Ascending aorta (tissue), 2 donors: ENCODE measurements around the gene KCNIP2. TPM values are rescaled to one million over a fixed set of nuclear protein-coding genes. Genes with fewer than 3 reads are reported as not detected.

Experiments used
- DNase-seq, 2 donors: peaks; one replicate each; pipeline ENCODE4 v3.0.0-alpha.2; 2019; ENCODE audit warnings: low spot score in 2 of 2
- H3K27ac ChIP-seq, 2 donors: fragments of 200-600 bp; sonication (generic); one replicate each; pipeline ENCODE4 v1.5.1; 2016 to 2017; ENCODE audit warnings: mild to moderate bottlenecking in 1 of 2
- H3K27me3 ChIP-seq: fragments of 200-600 bp; sonication (generic); one replicate; pipeline ENCODE4 v1.5.1; 2017
- H3K36me3 ChIP-seq, 2 donors: fragments of 200-600 bp; sonication (generic); one replicate each; pipeline ENCODE4 v1.5.1; 2016
- H3K4me1 ChIP-seq, 2 donors: fragments of 200-600 bp; sonication (generic); one replicate each; pipeline ENCODE4 v1.5.1; 2016 to 2017; ENCODE audit warnings: mild to moderate bottlenecking in 1 of 2
- H3K4me3 ChIP-seq, 2 donors: fragments of 200-600 bp; sonication (generic); one replicate each; pipeline ENCODE4 v1.5.1; 2016 to 2017; ENCODE audit warnings: mild to moderate bottlenecking in 1 of 2
- H3K9me3 ChIP-seq, 2 donors: fragments of 200-600 bp; sonication (generic); one replicate each; pipeline ENCODE4 v1.5.1; 2016
- intact Hi-C: fragments of 100-400 bp; cut with DNase I; formaldehyde crosslinking; loops from one replicate; pipeline ENCODE4 v1.15.1; 2023
- total RNA-seq: library from RNA; depleted of rRNA; stranded (reverse); fragments of >200 nt; gene quantifications from one replicate; pipeline ENCODE4 v1.1.0, GENCODE V29; 2016
- TF ChIP-seq, protein P1 (sequence below), 3 experiments: fragments of 200-600 bp in 2 of 3; fragments of 450-650 bp in 1 of 3; sonication (generic) in 2 of 3; IDR thresholded peaks; one replicate each; pipeline ENCODE4 v1.5.1; 2016 to 2019; ENCODE audit warnings: antibody characterized with exemption in 3 of 3, mild to moderate bottlenecking in 1 of 3, moderate library complexity in 1 of 3

The KCNIP2 gene
- total RNA-seq, 1 donor from 2014 or later: 1.1 TPM

DNA sequence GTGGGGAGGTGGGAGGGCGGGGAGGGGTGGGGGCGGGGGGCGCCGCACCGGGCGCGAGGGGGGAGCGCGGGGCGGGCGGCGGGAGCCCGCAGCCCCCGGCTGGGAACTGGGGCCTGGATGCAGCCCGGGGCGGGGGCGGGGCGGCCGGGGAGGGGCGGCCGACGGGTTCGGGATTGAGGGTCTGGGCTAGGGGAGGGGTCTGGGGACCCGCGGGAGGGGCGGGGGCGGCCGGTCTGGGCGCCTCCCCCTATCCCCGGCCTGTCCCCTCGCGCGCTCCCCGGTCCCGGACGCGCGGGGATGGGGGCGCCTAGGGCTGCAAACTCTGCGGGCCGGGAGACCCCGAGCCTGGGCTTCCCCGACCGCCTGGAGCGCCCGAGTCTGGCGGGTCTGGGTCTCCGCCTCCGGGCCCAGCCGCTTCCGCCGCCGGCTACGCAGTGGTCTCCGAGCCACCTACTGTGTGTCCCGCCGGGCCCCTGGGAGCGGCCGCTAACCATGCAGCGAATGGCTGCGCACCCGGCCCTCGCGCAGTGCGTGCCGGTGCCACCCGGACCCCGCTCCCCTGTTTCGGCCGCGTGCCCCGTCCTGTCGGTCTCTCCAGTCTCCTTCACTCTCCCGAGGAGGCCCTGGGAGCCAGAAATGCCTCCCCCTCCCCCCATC is 67.3 kb downstream of the KCNIP2 start:
- TF ChIP-seq, protein P1, sequence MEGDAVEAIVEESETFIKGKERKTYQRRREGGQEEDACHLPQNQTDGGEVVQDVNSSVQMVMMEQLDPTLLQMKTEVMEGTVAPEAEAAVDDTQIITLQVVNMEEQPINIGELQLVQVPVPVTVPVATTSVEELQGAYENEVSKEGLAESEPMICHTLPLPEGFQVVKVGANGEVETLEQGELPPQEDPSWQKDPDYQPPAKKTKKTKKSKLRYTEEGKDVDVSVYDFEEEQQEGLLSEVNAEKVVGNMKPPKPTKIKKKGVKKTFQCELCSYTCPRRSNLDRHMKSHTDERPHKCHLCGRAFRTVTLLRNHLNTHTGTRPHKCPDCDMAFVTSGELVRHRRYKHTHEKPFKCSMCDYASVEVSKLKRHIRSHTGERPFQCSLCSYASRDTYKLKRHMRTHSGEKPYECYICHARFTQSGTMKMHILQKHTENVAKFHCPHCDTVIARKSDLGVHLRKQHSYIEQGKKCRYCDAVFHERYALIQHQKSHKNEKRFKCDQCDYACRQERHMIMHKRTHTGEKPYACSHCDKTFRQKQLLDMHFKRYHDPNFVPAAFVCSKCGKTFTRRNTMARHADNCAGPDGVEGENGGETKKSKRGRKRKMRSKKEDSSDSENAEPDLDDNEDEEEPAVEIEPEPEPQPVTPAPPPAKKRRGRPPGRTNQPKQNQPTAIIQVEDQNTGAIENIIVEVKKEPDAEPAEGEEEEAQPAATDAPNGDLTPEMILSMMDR (IDR thresholded peaks at IDR 0.05): no peak
- no peaks in the 10 kb centered on the region for H3K36me3 ChIP-seq
- no peaks in the 10 kb centered on the region for H3K9me3 ChIP-seq
- no peak overlapping the region for H3K27ac ChIP-seq
- peaks cover 22% of the 10 kb centered on the region for H3K27me3 ChIP-seq
- intact Hi-C loops: no loop called here
- H3K4me3 ChIP-seq: peak overlapping the region; percentile 36 to 44
- DNase-seq: no peak
- peaks cover 21 to 23% of the 10 kb centered on the region in 2 donors for H3K4me1 ChIP-seq

Other genes with a start within 250 kb of the KCNIP2 start
- 21.3 TPM for gene FBXW4, start 148.6 kb downstream of the KCNIP2 start, total RNA-seq
- not detected for gene FGF8, start 67.7 kb downstream of the KCNIP2 start, total RNA-seq
- gene NPM3, start 60.4 kb downstream of the KCNIP2 start, total RNA-seq: 28.7 TPM
- 66.8 TPM for gene OGA, start 25.4 kb downstream of the KCNIP2 start, total RNA-seq
- gene ARMH3, start 212.4 kb upstream of the KCNIP2 start, total RNA-seq: 4.5 TPM
- 39.9 TPM for gene HPS6, start 221.5 kb upstream of the KCNIP2 start, total RNA-seq